ENCODE results near the gene MTUS2.

DNA sequence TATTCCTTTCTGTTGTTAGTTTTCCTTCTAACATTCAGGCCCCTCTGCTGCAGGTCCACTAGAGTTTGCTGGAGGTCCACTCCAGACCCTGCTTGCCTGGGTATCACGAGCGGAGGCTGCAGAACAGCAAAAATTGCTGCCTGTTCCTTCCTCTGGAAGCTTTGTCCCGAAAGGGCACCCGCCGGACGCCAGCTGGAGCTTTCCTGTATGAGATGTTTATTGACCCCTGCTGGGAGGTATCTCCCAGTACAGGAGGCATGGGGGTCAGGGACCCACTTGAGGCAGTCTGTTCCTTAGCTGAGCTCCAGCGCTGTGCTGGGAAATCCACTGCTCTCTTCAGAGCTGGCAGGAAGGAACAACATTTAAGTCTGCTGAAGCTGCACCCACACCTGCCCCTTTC lies 516.2 kb downstream of the MTUS2 start:
- TF ChIP-seq POLR2A (IDR thresholded peaks at IDR 0.05; ENCODE audit: low read depth, low read length) (no peak), POLR2AphosphoS5 (IDR thresholded peaks at IDR 0.05; ENCODE audit: low read depth, low read length) (no peak)
